ENCODE data around the gene TAS2R46.
"Not testable (repeated sequence)": the region's sequence is repeated elsewhere in the genome, so short reads cannot be mapped to it uniquely, and the experiment has no call there.

The TAS2R46 gene

DNA sequence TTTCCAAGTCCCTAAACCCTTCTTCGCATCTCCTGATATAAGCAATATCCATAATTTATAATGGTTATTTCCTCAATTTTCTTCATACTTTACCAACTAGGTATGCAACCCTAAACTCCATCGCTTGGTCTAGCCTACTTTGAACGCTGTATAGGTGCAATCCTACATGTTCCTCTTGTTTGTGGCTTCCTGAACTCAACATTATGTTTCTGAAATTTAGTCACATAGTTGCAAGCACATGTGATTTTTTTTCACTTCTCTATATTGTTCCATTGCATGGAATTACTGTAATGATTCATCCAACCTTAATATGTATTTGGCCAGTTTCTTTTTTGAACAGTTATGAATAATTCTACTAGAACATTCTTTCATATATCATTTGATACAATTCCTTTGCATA is 28.1 kb downstream of the TAS2R46 start:
- DNase-seq = not testable (repeated sequence)

- no peak for DNase-seq
Observed at GRCh38 chr12:11031307-11031706, 30.8 kb downstream of the TAS2R46 start, which contains the start of gene TAS2R31. Gene TAS2R31, minus strand, starts transcription at chr12:11031407. Its CDS starts 72 bp downstream, at chr12:11031335.

- no peak for DNase-seq
Observed at GRCh38 chr12:11026118-11026517, 36.0 kb downstream of the TAS2R46 start.

DNA sequence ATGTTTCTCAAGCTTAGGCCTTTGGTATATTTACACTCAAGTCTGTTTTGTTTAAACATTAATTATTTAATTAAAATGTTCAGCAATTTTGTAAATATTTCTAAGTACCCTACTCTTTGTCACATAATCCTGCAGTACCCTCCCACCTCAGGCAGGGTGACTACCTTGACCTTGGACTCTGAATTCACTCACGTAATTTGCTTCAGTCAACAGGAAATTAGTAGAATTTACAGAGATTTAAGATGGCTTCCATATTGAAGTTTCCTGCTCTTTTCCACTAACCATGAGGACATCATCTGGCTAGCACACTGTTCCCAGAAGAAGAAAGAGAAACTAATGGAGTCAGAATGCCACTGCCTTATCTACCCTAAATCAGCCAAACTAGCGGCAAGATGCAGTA is 38.7 kb downstream of the TAS2R46 start:
- no peak for DNase-seq

GRCh38 chr12:11022520-11022919 is 39.6 kb downstream of the TAS2R46 start, which contains the start of gene TAS2R19:
Gene TAS2R19, minus strand, starts transcription at chr12:11022620. Its CDS starts 49 bp downstream, at chr12:11022571.
- DNase-seq = no peak

GRCh38 chr12:11016937-11017336 is 45.2 kb downstream of the TAS2R46 start:
- no peak for DNase-seq

DNA sequence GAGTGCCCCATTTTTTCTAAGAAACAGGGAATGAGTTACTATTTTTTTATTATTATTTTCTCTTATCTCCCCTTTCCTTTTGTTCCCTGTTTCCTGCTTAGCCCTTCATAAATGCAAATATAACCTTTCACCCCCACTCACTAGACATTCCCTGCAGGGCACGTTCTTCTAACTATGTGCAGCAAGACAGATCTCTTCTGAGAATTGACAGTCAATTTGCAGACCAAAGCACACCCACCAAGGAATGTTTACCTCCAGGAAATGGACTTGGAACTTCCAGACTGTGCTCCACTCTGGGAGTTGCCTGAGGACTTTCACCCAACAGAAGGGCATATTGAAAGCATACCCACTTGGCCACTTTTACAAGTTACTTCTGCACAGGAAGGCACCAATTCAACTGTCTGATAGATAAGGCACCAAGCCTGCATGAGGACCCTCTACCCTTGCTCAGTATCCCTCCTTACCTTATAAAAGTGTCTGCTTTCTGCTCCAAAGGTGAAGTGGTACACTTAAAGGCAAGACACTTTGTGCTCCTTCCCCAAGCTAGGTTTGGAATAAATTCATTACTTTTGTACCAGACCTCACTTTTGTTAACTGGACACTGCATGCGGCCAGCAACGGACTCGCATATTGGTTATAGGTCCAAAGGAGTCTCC is 46.2 kb downstream of the TAS2R46 start:
- DNase-seq = no peak

GRCh38 chr12:11014234-11014633 is 47.9 kb downstream of the TAS2R46 start:
- DNase-seq = no peak

Data from stimulated activated CD4-positive, alpha-beta T cell treated with anti-CD3 and anti-CD28 coated beads, Interleukin-1b, Interleukin-23, amount 100 ng/mL, for 48 hours (primary cell).